Loucy (cell line): Measurements from ENCODE around the gene CEP104.

Experiments
- EZH2phosphoT487 ChIP-seq: fragments of 200-600 bp; IDR thresholded peaks from 2 replicates; pipeline ENCODE4 v1.6.1; 2018; ENCODE audit warnings: antibody characterized with exemption, mild to moderate bottlenecking, moderate library complexity, borderline replicate concordance
- TF ChIP-seq, protein P1 (sequence below): fragments of 200-600 bp; sonication (generic); conservative IDR thresholded peaks from 2 replicates; pipeline ENCODE4 v1.5.1; 2014; ENCODE audit warnings: mild to moderate bottlenecking, antibody characterized with exemption, low read length

DNA sequence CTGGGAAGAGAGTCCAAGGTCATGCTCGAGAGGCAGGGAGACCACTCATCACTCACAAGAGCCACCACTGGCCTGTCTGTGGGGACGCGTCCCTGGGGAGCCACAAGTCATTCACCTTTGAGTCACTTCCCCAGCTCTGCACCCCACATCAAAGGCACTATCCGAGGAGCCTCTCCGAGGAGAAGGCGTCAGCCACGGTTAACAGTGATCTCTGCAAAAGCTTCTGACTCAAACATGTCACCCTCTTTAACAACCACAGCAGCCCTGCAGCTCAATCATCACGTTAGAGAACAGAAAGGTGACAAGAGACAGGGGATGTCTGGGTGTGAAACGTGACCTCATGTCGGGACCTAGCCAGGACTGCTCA lies 69.7 kb downstream of the CEP104 start:
- TF ChIP-seq, protein P1, sequence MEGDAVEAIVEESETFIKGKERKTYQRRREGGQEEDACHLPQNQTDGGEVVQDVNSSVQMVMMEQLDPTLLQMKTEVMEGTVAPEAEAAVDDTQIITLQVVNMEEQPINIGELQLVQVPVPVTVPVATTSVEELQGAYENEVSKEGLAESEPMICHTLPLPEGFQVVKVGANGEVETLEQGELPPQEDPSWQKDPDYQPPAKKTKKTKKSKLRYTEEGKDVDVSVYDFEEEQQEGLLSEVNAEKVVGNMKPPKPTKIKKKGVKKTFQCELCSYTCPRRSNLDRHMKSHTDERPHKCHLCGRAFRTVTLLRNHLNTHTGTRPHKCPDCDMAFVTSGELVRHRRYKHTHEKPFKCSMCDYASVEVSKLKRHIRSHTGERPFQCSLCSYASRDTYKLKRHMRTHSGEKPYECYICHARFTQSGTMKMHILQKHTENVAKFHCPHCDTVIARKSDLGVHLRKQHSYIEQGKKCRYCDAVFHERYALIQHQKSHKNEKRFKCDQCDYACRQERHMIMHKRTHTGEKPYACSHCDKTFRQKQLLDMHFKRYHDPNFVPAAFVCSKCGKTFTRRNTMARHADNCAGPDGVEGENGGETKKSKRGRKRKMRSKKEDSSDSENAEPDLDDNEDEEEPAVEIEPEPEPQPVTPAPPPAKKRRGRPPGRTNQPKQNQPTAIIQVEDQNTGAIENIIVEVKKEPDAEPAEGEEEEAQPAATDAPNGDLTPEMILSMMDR = no peak
- no peak for TF ChIP-seq EZH2phosphoT487
